HG02610 (cell line): ENCODE results near the gene CLIC5.

Source experiments
- ATAC-seq: cut with Tn5 transposase; IDR thresholded peaks from one replicate; pipeline ENCODE4 v1.9.1; 2021; ENCODE audit warnings: mild to moderate bottlenecking, moderate library complexity; ENCODE audit not compliant: unreplicated experiment

CLIC5 gene

DNA sequence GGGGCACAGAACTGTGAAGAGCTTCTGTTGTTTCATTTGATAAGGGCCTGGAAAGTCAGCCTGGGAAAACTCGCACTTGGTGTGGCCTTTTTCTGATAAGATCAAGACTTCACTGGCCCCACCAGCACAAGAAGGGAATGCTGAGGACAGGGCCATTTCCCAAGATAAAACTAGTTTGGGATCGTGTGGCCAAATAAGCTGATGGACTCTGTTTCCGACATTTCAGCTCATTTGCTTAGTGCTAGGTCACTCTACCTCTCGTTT lies 116.0 kb downstream of the CLIC5 start:
- ATAC-seq: no peak

DNA sequence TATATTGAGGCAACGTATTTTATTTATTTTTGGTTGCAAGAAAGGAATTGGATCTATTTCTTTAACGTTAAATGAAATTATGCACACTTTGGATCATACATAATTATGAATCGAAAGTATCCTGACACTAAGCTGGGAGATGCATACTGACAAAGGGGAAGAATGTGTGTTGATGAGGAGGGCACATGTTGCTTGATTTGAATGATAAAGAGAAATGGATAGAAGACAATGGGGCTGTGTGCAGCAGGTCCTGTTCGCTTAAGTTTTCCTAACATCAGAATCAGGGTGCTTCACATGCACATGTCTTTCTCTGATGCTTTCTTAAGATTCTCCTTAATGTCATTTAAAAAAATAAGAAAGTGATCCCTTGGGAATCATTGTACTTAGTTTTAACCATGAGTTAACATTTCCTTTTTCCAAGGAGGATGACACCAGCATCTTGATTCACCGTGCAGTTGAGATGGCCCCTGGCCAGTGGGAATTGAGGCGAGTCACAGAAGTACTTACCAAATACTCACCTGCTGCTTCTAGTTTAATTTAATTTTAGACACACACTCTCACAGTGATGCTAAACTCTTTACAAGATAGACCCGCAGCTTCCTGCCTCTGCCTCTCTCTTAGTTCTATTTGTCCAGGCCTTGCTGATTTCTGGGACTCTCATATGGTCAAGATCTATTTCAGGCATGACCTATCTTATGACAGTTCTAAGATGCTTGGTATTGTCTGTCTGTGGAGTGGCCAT lies 116.5 kb downstream of the CLIC5 start:
- no peak for ATAC-seq

DNA sequence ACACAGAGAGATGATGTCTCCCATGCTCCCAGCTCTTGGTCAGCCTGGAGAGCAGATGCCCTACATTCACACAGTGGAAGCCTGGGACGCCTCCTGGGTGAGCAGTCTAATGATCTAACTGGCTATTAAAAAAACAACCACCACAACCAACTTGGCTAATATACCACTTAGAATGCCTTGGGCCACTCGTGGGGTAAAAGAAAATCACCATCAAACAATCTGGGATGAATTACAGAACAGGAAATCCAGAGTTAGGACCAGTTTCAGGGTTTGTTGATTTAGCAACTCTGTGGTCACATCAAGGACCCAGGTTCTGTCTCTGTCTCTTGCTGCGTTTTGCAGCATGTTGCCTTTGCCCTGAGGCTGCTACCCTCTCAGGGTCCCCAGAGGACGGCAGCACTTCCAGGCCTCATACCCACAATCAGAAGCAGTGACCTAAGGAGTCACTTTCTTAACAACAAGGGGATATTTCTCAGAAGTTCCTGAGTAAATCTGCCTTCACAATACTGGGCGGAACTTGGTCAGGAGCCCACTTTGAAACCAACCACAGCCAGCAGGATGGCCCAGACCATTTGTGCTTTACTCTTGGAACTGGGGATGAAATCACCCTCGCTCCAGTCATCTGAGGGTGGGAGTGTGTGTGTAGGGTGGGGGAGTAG lies 118.7 kb downstream of the CLIC5 start:
- ATAC-seq: no peak

DNA sequence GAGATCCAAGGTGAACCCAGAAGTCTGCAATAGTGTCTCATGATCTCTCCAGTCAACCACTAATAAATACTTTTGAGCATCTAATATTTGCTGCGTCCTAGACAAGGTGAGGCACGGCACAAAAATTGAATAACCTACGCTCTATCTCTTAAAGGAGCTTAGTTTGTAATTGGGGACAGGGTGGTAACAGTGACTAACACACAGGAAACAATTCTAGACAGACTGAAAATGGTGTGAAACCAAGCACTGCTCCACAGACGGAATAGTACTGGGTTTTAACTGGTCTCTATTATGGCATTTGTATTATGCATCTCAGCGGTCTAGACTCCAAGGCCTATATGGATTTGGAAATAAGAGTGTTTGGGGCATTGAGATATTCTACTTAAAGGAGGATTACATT lies 120.1 kb downstream of the CLIC5 start:
- no peak for ATAC-seq

DNA sequence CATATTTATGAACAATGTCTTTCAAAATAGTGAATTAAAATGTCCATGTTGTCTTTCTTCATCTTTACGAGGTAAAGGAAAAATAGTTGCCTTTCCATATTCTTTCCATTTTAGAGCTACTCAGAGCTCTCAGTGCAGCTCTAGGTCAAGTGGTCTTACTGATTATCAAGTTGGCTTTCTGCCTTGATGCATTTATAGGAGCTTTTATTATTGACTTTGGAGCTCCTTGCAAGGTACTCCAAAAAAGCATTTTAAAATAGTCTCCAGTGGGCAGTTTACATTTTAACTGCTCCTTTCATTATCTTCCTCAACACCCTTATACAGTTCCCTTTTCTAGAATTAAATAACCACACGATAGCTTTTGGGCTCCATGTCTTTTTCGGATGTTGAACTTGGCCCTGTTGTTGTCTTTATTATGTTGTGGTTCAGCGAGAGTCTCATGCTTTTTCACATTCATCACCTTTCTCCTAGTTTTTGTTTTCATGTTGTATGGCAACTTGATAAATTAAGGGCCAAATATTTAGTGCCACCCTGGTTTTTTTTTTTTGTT lies 122.9 kb downstream of the CLIC5 start:
- ATAC-seq: no peak

DNA sequence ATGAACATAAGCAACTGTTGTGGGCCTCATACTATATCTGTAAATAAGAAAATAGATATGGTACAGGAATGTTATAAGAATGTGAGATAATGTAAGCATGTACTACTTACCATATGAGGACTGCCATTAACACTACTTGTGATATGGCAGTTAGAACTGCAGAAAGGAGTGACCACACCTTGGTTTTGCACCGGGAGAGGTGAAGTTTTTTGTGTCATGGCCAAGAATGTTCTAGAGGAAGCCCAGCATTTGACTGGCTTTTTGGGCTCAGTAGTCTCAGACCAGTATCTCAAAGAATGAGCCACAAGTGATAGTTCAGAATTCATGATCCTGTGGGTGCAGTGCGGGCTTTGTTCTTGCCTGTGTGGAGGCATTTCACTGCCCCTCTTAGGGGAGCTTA lies 123.5 kb downstream of the CLIC5 start:
- no peak for ATAC-seq

DNA sequence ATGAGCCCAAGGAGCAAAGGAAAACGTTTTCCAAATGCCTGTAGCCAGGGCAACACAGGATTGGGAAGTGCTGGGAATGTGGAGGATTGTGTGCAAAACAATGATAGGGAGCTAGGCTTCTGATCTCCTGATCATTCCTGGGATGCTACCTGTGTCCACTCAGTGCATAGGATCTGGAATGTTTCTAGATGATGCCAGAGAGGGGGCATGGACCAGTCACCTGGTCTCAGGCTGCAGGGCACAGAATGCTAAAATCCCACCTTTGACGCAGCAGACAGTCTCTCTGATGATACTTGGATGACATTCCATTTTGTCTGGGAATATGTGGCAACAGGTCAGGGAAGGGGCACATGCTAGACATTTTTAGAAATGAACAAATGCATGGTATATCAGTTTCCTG lies 128.9 kb downstream of the CLIC5 start:
- ATAC-seq: no peak

DNA sequence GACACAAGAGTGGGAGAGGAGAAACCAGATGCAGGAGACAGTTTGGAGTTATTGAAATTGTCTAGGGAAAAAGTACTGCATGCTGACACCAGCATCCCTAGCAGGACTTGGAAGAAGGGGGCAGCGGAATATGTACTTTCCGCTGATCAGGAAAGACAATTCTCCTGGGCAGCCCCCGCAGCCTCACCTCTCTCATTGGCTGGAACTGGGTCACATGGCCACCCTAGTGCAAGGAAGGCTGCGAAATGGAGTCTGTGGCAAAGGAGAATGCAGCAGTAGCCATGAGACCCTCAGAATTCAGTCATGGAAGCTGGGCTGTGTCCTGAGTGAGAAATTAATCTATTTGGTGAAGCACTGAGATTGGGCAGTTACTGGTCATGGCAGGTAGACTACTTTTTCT lies 131.3 kb downstream of the CLIC5 start:
- ATAC-seq: no peak

DNA sequence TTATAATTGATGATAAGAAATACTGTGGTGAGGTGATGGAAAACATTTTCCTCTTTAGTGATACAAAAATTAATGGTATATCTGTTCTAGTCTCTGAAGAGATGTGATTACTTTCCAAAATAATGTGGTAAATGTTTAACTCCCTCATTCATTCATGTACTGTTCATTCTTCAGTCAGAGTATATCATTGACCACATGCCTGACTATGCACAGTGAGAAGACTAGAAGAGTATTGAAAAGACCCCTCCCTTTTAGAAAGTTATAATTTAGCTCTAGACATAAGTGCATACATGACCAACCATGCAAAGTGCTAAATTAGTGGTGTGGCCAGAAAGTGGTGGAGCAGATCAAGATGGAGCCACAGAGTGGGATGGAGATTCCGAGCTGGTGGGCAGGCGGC lies 133.0 kb downstream of the CLIC5 start:
- no peak for ATAC-seq

DNA sequence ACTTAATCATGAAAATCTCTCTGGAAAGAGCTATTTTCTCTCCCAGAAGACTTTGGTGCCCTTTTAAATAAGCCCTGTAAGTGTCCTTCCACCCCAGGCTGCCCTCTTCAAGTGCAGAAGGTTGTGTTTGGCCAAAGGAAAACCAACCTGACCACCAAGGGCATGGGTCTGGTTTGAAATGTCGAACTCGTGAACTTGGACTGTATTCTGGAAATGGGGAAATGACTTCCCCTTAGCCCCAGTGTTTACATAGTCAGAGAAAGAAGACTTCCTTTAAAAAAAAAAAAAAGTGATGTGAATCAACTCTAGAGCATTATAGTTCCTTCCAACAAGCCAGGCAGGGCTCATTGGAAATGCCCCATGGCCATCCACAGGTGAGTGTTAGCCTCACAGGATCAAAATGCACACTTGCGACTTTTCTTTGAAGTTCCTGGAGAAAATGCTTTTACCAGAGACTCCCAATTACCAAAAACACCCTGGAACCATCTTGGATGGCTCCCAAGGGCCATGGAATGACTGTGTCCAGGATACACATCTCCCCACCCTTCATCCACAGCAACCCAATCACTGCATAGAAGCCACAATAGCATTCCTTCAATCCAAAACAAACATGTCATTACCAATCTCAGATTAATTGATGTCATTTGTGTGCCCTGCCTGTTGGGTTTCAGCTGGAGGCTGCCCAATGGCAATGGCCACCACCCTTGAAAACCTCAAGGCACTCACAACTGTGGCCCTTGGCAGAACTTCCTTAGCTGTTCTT lies 133.8 kb downstream of the CLIC5 start:
- ATAC-seq: no peak

DNA sequence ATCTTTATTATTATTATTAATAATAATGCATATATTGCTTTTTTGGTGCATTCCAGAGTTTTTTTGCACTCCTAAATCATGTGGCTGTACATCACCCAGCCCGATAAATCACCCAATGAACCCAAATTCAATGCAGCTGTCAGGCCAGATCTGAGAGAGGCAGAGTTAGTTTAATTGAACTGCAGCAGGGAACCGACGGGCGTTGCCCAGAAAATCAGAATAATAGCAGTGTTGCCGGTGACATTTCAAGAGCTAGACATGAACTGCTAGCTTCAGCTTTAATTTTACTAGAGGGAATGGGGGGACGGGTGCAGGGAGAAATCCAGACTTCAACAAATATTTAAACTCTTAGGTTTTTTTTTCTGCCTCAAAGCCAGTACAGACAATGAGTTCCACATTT lies 135.0 kb downstream of the CLIC5 start:
- no peak for ATAC-seq

DNA sequence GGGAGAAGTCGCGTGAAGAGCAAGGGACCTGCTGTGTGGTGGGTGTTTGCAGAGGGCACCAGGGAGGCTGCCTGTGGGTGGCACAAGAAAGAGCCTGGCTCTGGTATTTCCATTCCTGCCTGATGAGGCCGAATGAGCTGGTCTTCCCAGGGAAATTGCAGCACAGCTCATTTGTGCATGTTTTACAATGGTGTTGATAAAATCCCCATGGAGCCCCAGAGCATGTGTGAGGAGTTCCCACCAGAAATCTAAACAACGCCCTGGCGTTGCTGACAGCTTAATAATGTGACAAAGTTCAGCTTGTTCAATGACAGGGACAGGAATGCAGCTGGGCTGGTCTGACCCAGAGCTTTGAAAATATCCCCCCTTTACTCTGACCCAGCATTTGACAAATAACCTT lies 135.5 kb downstream of the CLIC5 start:
- no peak for ATAC-seq

DNA sequence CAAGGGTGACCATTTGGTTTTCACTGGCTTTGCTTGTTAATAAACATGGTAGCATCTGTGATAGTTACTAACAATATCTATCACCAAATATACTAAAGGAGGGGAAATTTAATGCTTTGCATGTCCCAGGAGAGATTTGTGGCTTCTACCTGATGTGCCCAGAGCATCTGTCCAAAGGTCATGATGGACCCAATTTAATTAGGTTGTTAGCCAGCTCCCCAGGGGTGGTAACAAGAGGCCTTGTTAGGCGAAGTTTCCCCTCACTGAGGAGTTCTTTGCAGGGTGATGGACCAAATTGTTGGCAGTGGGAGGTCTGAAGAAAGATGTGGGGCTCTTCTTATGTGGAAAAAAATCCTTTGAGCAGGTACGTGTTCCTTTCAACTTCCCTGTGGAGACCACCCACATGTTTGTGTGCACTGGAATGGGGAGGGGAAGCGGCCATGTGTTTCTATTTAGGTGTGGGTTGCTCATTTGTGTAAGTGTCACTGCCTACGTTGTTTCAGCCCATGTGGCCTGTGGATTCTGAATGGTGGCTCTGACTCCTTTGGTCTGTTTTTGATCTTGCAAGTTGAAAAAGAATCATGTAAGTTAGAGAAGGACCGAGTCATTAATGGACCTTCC lies 137.6 kb downstream of the CLIC5 start:
- ATAC-seq: no peak

DNA sequence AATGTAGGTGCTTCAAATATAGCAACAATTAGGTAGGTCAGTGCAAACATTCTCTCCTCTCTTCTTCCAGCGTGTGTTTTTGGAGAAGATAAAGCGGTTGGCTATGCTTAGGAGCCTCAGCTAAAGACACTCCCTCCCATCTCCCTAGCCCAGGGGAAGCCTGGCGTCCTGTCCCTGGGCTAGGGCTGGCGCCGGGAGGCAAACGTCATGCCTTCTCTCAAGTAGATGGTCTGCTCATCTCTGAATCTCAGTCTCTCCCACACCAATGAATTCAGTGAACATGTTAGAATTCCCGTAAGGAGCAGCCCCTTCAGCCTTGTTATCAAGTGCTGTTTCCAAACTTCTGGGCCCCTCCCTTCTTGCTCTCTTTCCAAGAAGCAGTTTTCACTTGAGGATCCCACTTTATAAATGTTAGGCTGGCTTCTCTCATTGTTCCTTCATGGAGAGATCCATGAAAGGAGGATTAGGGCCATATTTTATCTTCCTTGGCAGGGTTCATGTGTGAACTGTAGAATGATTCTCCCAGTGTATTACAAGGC lies 142.8 kb downstream of the CLIC5 start:
- no peak for ATAC-seq

DNA sequence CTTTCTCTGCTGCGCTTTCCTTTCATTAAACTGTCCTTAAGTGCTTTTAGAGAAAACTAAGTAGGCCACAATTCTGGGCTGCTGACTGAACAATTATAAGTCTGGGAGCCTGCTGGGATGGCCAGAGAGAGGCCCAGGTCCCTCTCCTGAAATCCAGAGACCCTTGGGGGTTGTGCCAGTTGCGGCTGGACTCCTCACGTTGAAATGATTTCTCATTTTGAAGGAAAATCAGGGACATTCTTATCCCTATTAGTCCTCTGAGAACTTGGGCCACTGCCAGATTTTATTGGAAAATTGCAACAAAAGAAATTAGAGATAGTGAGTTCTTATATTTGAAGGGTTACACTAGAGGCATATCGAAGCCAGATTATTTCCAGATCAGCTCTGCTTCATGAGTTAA lies 145.1 kb downstream of the CLIC5 start:
- no peak for ATAC-seq

DNA sequence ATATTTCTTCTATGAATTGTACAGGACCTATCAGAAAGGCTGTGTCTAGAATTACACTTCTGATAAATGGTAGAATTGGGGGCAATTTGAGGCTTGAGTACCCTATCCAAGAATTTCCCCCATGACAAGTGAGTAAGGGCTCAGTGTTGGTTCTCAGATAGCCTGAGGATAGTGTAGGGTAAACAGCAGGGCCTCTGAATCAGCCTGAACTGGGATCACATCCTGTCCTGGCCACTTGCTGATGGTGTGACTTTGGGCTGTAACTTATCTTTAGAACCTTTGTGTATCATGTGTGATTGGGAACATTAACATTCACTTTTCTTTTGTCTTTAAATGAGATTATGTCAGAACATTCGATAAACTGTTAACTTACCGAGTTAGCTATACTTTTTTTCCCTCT lies 151.0 kb downstream of the CLIC5 start:
- ATAC-seq: no peak

DNA sequence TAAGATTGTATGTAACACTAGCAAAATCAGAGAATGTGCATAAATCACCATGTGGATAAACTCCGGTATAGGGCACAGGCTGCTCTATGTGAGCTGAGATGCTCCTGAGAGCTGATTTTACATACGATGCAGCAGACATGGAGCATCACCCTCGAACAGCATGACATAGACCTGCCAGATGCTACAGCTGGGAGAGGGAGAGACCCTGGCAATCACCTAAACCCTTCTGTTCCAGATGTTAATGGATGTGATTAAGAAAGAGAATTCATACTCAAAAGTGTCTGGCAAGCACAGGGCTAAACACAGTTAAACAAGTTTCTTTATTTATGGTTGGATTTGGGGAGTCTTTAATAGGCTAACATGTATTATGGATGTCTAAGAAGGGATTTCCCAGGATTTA lies 157.0 kb downstream of the CLIC5 start:
- no peak for ATAC-seq

DNA sequence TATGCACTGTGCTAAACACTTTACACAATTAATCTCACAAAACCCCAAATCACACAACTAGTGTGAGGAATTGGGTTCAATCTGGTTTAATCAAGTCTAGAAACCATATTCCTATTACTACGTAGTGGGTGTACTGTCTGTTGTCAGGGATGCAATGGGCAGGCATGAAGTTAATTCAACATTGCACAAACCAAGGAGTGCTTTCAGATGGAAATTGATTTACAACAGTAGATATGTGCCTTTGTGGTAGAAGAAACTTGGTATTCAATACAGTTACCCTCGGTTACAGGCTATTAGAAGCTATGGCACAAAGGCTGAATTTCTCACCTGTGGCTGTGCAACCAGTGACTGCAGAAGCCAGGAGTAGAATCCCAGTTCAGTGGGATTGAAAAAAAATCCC lies 157.8 kb downstream of the CLIC5 start:
- ATAC-seq: no peak

DNA sequence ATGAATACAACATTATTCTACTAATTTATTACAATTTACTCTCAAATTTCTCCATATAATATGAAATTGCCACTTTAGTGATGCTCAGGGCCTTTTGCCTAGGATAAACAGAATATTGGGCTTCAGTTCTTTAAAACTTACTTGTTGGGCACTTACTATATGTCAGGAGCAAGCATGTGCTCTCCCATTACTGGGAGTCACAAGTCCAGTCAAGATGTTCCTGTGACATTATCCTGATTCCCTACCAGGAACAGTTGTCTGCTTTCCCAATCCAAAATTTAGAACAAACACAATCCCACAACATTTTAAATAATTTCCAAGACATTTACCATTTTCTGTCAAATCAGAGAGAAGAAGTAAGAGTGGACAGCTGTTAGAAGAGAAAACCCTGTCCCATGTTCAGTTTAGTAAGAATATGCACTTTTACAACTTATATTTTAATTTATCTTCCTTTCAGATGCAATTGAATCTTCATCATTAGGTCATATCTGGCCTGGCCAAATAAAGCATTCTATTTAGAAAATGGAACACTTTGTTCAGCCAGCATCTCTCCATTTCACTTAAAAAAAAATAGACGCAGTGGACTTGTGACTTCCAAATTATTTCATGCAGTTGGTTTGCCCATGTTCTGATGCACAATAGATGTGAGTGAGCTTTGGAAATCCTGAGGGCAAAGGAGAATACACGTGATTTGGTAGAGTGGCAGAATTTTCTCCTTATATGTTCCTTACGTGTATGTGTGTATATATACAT lies 159.8 kb downstream of the CLIC5 start:
- no peak for ATAC-seq

DNA sequence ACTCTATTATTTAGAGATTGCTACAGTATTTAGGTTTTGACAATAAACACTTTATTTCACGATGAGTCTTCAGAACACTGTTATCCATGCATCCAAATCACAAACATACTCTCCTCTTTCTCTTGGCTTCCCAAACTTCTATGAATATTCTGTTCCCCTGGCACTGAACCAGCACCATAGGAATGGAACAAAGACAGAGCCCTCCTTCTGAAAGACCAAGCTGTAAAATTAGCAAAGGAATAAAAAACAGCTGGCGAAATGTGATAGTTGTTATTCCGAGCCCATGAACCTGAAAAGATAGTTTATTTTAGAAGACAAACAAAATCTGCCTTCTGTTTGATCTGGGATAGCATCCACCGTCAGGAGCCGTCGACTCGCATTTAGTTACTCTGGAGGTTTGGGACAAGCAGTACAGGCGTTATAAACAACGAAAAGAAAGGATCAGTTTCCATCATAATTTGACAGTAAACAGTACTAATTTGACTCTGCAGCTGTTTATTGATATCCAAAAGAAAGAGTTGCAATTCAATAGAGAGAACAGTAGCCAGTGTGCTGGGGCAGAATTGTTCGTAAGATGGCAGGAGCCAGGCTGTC lies 161.4 kb downstream of the CLIC5 start:
- ATAC-seq: no peak
